ENCODE data around the gene MARVELD1.

MARVELD1 gene

DNA sequence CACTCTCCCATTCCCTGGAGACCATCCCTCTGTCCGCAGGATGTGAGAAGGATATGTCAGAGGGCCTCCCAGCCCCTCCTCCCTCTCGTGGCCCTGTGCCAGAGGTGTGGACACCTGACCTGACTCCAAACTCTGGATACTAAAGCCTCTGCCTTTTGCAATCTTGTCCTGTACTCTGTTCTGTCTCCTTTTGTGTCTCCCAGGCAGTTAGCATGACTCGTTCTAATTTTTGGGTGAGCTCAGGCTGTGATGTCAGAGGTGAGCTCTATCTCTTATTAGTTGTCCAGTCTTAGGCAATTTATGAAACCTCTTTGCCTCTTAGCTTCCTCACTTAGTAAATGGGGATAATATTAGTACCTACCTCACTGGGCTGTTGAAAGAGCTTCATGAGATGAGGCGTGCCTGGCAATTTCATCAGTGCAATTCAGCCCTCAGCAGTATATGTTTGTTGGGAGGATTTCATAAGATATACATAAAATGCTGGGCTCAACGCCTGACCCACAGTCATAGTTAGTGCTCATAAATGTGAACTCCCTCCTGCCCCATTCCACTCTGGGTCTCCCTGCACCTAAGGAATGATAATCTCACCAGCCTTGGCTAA, 10.9 kb downstream of the MARVELD1 start:
- H3K27ac ChIP-seq, result peak overlapping the region in 1 of 2 donors; percentile 17

DNA sequence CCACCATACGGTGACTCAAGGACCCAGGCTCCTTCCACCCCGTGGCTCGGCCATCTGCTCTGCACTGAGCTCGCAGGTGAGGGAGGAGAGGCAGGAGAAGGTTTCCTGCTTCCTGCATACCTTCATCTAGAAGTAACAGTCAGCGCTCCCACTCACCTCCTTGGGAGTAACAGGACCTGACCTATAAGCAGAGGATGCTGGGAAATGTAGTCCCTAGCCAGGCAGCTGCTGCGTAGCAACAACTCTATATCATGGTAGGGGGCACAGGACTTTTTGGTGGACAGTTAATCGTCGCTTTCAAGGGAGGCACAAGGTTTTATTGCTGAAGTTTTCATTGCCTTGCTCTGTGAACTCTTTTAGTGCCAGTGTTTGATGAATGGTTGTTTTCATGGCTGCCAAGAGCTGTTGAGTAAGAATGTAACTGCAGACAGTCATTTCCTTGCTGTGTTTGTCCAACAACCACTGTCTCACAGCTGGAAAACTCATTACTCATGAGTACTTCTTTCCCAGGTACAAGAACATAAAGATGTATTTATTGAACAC, 13.2 kb downstream of the MARVELD1 start:
- no peak for DNase-seq (ENCODE audit: low spot score)
- Histone ChIP-seq H3K4me3 (peak overlapping the region; percentile 37), H3K27ac (peak overlapping the region in 1 of 2 donors; percentile 73)
- TF ChIP-seq, protein P1, sequence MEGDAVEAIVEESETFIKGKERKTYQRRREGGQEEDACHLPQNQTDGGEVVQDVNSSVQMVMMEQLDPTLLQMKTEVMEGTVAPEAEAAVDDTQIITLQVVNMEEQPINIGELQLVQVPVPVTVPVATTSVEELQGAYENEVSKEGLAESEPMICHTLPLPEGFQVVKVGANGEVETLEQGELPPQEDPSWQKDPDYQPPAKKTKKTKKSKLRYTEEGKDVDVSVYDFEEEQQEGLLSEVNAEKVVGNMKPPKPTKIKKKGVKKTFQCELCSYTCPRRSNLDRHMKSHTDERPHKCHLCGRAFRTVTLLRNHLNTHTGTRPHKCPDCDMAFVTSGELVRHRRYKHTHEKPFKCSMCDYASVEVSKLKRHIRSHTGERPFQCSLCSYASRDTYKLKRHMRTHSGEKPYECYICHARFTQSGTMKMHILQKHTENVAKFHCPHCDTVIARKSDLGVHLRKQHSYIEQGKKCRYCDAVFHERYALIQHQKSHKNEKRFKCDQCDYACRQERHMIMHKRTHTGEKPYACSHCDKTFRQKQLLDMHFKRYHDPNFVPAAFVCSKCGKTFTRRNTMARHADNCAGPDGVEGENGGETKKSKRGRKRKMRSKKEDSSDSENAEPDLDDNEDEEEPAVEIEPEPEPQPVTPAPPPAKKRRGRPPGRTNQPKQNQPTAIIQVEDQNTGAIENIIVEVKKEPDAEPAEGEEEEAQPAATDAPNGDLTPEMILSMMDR (IDR thresholded peaks at IDR 0.05), result no peak

More for the DNA sequence above, 10.9 kb downstream of the MARVELD1 start:
- TF ChIP-seq, protein P1 (IDR thresholded peaks at IDR 0.05), result no peak
- H3K4me3 ChIP-seq, result no peak overlapping the region
- DNase-seq (ENCODE audit: low spot score), result no peak

DNA sequence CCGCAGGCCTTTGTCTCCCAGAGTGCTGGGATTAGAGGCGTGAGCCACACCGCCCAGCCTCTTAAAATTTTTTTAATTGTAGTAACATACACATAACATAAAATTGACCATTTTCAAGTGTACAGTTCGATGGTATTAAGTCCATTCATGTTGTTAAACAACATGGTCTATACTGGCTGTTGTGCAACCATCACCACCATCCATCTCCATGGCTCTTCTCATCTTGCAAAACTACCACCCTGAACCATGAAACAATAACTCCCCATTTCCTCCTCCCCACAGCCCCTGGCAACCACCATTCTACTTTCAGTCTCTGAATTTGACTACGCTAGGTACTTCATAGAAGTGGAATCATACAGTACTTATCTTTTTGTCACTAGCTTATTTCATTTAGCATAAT, 15.5 kb downstream of the MARVELD1 start:
- DNase-seq (ENCODE audit: low spot score), result no peak
- Histone ChIP-seq H3K4me3 (no peak overlapping the region), H3K27ac (no peak overlapping the region)
- TF ChIP-seq, protein P1 (IDR thresholded peaks at IDR 0.05), result no peak

DNA sequence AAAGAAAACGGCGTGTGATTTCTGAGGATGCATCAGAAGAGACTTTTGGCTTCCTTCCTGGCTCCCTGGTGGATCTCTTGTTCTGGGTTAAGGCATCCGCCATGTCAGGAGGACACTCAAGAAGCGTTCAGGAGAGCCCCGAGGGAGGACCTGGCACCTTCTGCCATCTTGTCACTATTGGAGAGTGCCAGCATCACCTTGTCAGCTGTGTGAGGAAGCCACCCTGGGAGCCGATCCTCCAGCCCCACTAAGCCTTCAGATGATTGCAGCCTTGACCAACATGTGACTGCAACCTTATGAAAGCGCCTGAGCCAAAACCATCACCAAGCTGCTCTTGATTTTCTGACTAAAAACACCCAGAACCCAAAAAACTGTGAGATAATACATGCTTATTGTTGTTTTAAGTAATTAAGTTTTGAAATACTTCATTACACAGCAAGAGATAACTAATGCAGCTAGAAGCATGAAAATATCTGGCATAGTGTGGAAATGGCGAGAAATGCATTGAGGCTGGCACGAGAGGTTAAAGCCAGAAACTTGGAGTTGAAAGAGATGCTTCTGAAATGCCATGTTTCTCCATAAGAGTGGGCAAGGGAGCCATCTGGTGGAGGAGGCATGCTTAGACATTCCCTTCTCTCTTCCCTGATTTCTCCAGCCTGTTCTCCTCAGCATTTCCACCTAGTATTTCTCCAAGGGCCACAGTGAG, 18.0 kb downstream of the MARVELD1 start:
- TF ChIP-seq, protein P1 (IDR thresholded peaks at IDR 0.05), result peak; percentile 74
- no peak for DNase-seq (ENCODE audit: low spot score)
- H3K27ac ChIP-seq, result no peak overlapping the region

DNA sequence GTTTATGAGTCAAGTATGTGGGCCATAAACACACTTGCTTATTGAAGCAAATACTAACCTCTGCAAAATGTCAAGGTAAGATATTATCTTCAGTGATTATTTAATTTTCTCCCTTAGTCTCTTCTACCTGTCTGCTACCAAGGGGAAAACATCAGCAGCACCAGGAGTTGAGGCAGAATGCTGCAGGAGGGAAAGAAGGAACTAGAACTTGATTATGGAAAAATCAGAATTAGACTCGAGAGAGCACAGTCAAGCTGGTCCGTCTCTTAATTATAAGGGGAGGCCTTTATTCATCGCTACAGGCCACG, 18.5 kb downstream of the MARVELD1 start:
- DNase-seq (ENCODE audit: low spot score), result no peak
- TF ChIP-seq, protein P1 (IDR thresholded peaks at IDR 0.05), result no peak
- H3K27ac ChIP-seq, result no peak overlapping the region
- H3K4me3 ChIP-seq, result no peak overlapping the region

More for the DNA sequence above, 18.0 kb downstream of the MARVELD1 start:
- H3K4me3 ChIP-seq, result no peak overlapping the region

DNA sequence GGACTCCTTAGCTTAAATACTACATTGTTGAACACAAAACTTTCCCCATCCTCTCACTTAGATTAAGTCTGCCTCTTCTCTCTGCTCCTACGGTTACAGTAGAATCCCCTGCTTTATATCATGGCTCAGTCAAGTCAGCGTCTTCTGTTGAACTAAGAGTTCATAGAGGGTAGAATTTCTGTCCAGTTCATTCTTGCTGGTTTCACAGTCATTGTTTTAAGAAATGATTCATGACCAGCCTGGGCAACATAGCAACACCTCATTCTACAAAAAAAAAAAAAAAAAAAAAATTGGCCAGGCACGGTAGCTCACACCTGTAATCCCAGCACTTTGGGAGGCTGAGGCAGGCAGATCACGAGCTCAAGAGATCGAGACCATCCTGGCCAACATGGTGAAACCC, 19.7 kb downstream of the MARVELD1 start:
- TF ChIP-seq, protein P1 (IDR thresholded peaks at IDR 0.05), result no peak
- Histone ChIP-seq H3K4me3 (no peak overlapping the region), H3K27ac (no peak overlapping the region)
- DNase-seq (ENCODE audit: low spot score), result no peak

DNA sequence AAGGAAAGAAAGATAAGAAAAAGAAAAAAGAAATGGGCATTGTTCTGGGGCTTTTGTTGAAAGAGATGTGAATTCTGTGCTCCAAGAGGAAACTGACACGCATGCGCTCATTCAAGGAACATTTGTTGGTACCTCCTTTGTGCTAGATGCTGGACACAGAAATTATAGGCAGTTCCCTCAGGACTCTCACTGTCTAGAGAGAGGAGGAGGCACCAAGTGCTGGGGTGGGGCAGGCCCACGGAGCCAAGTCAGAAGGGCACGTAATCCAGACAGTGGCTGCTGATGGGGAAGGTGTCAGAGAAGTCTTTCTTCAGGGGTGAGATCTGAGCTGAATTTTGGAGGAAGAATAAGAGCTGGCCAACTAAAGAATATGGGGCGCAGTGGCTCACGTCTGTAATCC, 20.5 kb downstream of the MARVELD1 start:
- no peak for DNase-seq (ENCODE audit: low spot score)
- Histone ChIP-seq H3K4me3 (no peak overlapping the region), H3K27ac (no peak overlapping the region)
- TF ChIP-seq, protein P1 (IDR thresholded peaks at IDR 0.05), result no peak

Measured in coronary artery (tissue), 2 donors.